GM19099 (cell line): ENCODE results near the gene IGSF23.

Experiments
- POLR2A ChIP-seq: IDR thresholded peaks from 3 replicates; pipeline ENCODE4 v1.6.1; 2011; ENCODE audit warnings: low read depth; ENCODE audit not compliant: insufficient read length; ENCODE audit errors: extremely low read depth

Gene IGSF23

DNA sequence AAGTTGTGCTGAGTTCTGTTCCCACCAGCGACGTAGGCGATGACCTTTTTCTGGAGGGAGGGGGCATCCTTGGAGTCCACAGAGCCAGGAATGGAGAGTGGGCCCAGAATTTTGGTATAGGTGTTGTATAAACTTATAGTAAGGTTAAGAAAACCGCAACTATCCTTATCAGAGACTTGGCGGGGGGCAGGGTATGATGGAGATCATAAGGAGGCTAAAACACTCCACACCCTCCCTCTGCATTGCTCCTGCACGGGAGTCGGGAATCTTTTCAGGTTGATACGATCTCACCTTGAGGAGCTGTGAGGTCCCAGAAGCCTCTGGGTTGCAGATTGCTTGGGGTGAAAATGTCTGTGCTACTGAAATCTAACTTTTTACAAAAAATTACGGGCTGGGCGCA, 51.6 kb downstream of the IGSF23 start:
- no peak for TF ChIP-seq POLR2A

- TF ChIP-seq POLR2A = no peak
These were observed 53.6 kb downstream of the IGSF23 start for GRCh38 chr19:44666852-44667556.

DNA sequence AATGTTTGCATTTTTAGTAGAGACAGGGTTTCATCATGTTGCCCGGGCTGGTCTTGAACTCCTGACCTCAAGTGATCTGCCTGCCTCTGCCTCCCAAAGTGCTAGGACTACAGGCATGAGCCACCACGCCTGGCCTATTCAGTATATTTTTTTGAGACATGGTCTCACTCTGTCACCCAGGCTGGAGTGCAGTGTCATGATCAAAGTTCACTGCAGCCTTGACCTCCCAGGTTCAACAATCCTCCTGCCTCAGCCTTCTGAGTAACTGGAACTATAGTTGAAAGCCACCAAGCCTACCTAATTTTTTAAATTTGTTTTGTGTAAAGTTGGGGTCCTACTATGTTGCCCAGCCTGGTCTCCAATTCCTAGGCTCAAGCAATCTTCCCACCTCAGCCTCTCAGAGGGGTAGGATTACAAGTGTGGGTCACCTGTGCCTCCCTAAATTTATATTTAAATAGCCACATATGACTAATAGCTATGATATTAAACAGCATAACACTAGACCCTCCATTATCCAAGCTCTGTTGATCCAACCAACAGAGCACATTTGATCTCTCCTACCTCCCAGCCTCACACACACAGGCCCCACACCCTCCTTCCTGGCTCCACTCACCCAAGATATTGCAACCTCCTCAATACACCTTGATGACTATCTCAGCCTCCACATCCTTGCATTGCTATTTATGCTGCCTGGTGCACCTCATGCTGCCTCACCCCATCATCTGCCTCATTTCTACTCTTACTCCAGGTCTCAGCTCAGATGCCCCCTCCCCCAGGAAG, 55.8 kb downstream of the IGSF23 start:
- TF ChIP-seq POLR2A = no peak

DNA sequence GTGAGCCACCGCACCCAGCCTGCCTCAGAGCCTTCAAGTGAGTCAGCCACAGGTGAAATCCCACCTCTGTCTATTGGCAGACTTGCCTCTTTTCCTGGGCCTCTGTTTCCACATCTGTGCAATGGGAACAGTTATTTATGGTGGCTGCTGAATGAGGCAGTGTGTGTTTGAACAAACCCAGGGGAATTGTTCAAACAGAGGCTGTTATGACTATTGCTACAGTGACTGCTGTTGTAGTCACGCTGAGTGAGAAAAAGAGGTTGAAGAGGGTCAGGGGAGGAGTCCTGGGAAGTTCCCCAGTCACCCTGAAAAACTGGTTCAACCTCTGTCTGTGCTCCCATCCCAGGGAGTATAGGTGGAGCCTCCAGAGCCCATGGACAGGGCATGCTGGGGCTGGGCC, 58.0 kb downstream of the IGSF23 start, which contains the start of gene CEACAM19:
TSS of gene CEACAM19 (plus strand) at position 83 of the 400 bp plus-strand sequence. CDS start 450 bp downstream, outside the sequence.
- no peak for TF ChIP-seq POLR2A

GRCh38 chr19:44672226-44672625, 58.9 kb downstream of the IGSF23 start:
- no peak for TF ChIP-seq POLR2A

GRCh38 chr19:44673510-44673909, 60.1 kb downstream of the IGSF23 start:
- no peak for TF ChIP-seq POLR2A

- no peak for TF ChIP-seq POLR2A
These were observed 62.2 kb downstream of the IGSF23 start for GRCh38 chr19:44675521-44675920.

DNA sequence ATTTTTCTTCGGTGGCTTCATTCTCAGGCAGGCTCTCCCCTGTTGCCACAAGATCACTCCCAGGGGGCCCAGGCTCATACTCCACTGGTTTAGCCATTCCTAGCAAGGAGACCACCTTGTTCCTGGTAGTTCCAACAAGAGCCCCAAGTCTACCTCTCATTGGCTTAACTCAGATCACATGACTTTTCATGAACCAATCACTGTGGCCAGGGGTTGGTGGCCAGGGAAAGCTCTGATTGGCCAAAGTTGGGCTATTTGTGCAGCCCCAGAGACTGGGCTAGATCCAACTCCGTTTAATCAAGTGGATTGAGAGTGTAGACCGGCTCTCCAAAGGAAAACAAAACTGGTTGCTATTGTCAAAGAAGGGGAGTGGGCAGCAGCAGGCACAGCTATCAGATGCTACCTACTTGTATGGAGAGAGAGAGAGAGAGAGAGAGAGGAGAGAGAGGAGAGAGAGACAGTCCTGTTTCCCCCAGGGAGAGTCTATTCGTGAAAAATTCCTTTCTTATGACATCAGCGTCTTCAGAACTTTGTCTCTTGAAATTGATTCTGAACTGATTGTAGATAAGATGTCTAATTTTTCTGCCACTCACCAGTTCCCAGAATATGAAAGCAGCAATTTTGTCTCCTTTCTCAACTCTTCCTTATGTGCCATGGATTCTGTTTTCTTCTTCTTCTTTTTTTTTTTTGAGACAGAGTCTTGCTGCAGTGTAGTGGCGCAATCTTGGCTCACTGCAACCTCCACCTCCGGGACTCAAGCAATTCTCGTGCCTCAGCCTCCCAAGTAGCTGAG, 63.9 kb downstream of the IGSF23 start:
- no peak for TF ChIP-seq POLR2A

DNA sequence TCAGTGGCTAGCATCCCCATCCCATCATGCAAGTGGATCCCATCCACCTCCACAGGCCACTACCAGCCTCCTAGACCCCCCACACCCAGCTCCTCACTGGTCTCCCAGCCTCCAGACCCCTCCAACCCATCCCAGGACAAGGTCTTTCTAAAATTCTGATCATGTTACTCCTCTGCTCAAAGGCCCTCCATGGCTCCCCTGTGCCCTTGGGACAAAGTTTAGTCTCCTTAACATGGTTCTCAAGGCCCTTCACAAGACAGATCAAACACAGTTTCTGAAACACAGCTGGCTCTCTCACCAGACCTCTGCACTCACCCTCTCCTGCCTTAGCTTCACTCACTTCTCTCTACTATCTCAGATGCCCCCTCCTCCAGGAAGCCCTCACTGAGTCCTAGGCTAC, 67.2 kb downstream of the IGSF23 start:
- TF ChIP-seq POLR2A = no peak

DNA sequence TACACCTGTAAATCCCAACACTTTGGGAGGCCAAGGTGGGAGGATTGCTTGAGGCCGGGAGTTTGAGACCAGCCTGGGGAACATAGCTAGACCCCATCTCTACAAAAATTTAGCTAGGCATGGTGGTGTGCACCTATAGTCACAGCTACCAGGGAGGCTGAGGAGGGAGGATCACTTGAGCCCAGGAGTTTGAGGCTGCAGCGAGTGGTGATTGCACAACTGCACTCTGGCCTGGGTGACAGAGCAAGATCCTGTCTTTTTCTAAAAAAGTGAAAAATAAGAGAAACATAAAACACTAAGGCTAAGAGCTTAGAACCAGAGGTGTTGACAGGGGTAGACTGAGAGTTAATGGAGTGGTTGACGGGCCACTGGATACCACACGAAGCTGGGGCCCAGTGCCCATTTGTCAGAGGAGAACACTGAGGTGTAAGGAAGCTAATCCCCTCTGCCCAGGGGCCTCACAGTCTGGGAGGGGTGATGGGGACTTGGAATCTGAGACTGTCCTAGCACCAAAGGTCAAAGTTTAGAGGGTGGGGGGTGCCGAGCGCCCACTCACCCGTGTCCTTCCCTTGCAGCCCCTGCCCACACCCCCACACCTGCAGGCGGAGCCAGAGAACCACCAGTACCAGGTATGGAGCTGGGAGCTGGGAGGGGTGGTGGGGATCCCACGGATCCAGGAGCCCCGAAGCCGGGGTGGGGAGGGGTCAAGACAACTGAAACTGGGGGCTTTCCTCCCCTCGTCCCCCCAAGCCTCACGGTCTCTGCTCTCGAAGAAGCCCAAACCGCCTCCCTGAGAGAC, 68.8 kb downstream of the IGSF23 start:
- TF ChIP-seq POLR2A = no peak

DNA sequence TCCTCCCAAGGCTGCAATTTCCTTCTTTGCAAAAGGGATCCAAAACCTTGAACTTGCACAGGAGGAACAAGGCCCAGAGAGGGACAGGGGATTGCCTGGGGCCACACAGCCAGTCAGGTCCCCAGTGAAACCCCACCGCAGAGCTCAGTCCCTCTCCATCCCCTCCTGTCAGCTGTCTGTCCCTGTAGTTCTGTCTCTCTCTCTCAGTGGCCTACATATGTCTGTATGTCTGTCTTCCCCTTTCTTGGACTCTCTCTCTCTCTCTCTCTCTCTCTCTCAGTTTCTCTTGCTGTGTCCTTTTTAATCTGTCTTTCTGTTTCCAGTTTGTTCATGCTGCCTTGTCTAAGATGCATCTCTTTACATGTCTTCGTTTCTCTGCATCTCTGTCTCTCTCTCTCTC, 69.4 kb downstream of the IGSF23 start:
- no peak for TF ChIP-seq POLR2A

- TF ChIP-seq POLR2A = no peak
These were observed 70.3 kb downstream of the IGSF23 start for GRCh38 chr19:44683434-44684210.

- TF ChIP-seq POLR2A = no peak
These were observed 71.8 kb downstream of the IGSF23 start for GRCh38 chr19:44684892-44685863.
